GM19240 (cell line): ENCODE data around the gene WFDC6.
"Not testable (repeated sequence)": the region's sequence is repeated elsewhere in the genome, so short reads cannot be mapped to it uniquely, and the experiment has no call there.

Source experiments
- DNase-seq: peaks from one replicate; pipeline ENCODE4 v3.0.0; 2011; ENCODE audit warnings: low spot score; ENCODE audit not compliant: insufficient read length

WFDC6 gene

DNA sequence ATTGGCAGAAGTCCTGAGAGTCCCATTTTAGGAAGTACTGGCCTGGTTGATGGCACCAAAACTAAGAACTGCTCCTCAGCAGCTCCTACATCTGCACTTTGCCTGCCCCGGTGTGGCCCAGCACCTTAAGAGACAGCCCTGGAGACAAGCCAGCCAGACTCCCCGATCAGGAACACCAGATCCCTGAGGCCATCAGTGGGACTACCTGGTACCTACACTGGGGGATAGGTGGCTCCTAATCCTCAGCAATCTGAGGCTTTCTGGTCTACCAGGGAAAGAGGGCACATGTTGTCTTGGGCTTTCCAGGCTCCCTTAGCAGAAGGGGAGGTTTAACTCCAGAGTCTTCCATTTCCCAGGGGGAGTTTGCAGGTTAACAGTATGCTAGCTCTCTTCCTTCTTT, at the start of gene WFDC6:
TSS of gene WFDC6 (minus strand) at position 101 of the 400 bp plus-strand sequence. CDS start at position 26, 75 bp downstream.
- DNase-seq, result no peak

DNA sequence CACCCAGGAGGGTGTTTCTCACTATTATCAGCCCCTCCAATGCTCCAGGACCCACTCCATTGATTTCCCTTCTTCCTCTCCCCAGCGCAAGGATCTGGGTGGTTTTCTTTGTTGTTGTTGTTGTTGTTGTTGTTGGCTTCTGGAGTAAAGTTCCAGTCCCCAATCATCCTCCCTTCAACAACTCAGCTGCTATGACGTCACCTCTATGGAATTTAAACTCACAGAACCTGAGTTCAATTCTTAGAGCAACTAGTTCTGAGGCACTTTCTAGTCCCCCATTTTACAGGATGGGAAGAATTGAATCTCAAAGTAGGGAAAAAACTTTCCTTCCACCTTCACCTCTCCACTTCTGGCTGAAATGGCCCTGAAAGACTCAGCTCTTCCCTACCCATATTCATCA, 49.5 kb upstream of the WFDC6 start:
- DNase-seq, result no peak

DNA sequence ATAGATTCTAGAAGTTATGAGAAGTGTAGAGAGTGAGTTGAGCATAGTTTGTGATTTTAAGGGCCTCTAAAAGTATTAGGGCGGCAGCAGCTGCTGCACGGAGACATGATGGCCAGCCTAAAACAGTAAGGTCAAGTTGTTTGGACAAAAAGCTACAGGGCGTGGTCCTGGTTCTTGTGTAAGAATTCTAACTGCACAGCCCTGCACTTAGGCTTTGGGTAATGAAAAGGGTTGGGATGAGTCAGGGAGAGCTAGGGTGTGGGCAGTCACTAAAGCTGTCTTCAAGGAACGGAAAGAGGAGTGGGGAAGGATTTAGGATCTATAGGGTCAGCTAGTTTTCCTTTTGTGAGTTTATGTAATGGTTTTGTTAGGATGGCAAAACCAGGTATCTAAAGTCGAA, 46.7 kb upstream of the WFDC6 start:
- DNase-seq, result not testable (repeated sequence)

DNA sequence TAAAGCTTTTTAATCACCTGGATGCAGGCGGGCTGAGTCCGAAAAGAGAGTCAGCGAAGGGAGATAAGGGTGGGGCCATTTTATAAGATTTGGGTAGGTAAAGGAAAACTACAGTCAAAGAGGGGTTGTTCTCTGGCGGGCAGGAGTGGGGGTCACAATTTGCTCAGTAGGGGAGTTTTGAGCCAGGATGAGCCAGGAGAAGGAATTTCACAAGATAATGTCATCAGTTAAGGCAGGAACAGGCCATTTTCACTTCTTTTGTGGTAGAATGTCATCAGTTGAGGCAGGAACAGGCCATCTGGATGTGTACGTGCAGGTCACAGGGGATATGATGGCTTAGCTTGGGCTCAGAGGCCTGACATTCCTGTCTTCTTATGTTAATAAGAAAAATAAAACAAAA, 45.0 kb upstream of the WFDC6 start:
- not testable (repeated sequence) for DNase-seq

GRCh38 chr20:45583502-45583901, 44.2 kb upstream of the WFDC6 start:
- no peak for DNase-seq

GRCh38 chr20:45581702-45582101, 42.4 kb upstream of the WFDC6 start:
- no peak for DNase-seq

DNA sequence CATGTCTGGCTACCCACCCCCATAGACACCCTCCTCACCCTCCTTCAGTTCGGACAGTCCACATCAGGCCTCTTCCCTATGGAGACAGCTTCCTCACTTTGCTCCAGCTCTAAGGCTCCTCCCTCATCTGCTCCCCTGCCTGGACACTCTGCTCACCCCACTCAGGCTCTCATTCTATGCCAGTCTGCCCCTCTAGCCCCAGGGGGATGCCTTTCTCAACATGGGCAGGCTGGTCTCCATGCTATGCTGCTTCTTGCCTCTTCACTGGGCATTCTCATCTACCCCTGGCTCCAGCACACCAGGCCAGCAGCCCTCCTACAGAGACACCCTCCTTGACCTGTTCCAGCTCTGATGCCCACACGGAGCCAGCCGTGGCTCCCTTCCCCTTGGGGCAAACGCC, 39.9 kb upstream of the WFDC6 start, which contains the start of gene WFDC8:
TSS of gene WFDC8 (minus strand) at position 101 of the 400 bp plus-strand sequence. CDS start at position 64, 37 bp downstream.
- no peak for DNase-seq

DNA sequence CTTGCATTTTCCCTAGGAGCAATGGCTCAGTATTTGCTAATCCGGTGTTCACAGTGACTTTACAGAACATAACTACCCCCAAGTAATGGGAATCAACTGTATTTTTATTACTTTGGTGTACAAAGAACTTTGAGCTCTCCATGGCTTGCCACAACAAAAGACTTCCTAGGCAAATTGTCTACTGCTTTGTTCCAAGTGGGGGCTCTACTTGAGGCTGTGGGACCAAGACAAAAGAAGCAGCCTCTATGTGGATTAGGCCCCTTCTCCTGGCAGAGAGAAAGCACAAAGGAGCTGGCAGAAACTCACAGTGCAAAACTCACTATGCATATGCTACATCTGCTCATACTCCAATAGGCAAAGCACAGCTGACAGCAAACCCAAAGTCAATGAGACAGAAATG, 38.9 kb upstream of the WFDC6 start:
- no peak for DNase-seq

GRCh38 chr20:45576995-45577394, 37.7 kb upstream of the WFDC6 start:
- DNase-seq, result no peak

- no peak for DNase-seq
These were observed 36.6 kb upstream of the WFDC6 start for GRCh38 chr20:45575931-45576330.

GRCh38 chr20:45569650-45570049, 30.4 kb upstream of the WFDC6 start:
- not testable (repeated sequence) for DNase-seq

GRCh38 chr20:45564760-45565276, 25.5 kb upstream of the WFDC6 start:
- no peak for DNase-seq

DNA sequence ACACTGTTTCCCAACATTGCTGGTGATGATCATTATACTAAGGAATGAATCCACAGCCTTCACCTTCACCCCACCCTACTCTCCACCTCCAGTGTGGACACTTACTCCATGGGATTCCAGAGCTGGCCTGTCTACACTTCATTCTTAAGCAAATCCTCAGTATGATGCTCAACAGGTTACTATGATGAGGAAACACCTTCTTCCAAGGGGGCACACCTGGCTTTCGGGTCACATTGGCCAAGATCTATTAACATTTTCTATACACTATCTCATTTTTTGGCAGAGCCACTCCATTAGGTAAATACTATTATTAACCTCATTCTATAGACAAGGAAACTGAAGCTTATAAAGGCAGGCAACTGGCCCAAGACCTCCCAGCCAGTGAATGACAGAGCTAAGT, 15.9 kb upstream of the WFDC6 start:
- DNase-seq, result no peak

DNA sequence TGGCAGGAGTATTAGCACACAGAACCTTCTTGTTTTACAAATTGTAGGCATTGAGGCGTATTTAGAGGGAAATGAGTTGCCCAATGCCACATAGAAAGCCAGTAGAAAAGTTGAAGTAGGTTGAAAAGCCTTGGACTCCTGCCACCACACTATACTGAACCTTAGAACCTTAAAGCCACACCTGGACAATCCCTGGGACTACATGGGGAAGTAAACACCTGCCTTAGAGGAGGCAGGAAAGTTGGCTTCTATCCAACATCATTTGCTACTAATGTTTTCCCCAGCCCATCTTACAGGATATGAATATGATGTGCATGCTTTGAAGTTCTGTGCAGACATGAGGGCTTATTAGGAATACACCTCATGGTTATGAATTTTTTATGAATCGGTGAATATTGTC, 13.2 kb upstream of the WFDC6 start:
- DNase-seq, result no peak

DNA sequence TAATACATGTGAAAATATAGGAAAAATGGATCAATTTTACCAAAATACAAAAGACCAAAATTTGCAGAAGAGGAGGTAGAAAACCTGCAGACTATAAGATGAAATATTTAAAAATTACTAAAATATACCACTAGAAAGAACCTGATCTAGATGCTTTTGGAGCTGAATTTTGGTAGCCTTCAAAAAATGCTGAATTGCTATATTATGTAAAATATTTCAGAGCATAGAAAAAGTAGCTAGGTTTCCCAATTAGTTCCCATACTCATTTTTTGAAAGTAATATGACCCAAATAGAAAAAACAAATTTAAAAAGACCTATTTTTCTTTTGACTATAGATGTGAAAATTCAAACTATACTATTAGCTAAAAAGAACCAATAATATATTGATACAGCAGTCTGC, 11.5 kb upstream of the WFDC6 start:
- DNase-seq, result no peak

DNA sequence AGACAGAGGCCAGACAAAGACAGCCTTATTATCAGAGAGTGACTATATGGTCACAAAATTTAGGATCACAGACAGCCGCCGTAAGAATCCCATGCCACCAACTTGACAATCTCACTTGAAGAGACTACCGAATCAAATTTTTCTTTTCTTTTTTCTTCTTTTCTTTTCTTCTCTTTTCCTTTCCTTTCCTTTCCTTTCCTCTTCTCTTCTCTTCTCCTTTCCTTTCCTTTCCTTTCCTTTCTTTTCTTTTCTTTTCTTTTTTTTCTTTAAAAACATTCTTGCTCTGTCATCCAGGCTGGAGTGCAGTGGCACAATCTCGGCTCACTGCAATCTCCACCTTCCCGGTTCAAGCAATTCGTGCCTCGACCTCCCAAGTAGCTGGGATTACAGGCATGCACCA, 9.1 kb upstream of the WFDC6 start:
- DNase-seq, result no peak

GRCh38 chr20:45547206-45547770, 8.0 kb upstream of the WFDC6 start, which contains the start of gene EPPIN:
EPPIN (minus strand) TSS chr20:45547401; CDS start chr20:45547357, 44 bp downstream.
- no peak for DNase-seq

DNA sequence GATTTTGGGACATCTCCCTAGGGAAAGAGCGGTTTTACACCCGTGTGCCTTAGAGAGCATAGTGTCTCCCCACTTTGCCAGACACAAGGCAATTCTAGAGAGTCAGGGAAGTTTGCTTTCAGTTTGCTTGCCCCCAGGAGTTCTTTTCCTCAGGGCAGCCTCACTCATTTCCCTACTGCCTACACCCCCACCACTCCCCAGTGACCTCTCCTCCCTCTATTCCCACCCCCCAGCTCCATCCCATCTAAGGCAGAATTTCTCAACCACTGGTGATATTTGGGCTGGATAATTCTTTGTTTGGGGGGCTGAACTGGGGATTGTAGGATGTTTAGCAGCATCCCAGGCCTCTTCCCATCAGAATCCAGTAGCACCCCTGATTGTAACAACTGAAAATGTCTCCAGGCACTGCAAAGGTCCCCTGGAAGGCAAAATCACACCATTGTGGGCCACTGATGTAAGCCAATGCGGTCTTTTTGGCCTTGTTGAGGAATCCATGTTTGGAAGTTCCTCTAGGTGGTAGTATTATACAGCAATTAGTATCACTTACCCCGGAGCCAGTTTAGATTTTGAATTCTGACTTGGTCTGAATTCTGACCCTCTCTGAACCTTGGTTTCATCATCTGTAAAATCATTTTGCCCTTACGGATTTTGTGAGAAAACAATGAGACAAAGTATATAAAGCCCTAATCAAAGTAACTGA, 6.6 kb upstream of the WFDC6 start:
- no peak for DNase-seq

- DNase-seq, result no peak
These were observed 6.1 kb upstream of the WFDC6 start for GRCh38 chr20:45545351-45545750.

- DNase-seq, result no peak
These were observed 978 bp downstream of the WFDC6 start for GRCh38 chr20:45538209-45538799.

DNA sequence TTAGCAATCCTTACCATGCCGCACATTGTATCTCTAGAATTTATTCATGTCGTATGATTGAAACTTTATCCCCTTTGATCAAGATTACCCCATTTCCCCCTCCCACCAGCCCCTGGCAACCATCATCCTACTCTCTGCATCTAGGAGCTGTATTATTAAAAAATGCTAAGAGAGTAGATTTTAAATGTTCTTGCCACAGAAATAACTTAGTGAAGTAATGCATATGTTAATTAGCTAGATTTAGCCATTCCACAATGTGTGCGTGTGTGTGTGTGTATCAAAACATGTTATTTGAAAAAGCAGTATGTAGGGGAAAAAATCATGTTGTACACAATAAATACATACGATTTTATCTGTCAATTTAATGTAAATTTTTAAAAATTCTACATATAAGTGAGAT, 12.0 kb downstream of the WFDC6 start:
- DNase-seq, result no peak

DNA sequence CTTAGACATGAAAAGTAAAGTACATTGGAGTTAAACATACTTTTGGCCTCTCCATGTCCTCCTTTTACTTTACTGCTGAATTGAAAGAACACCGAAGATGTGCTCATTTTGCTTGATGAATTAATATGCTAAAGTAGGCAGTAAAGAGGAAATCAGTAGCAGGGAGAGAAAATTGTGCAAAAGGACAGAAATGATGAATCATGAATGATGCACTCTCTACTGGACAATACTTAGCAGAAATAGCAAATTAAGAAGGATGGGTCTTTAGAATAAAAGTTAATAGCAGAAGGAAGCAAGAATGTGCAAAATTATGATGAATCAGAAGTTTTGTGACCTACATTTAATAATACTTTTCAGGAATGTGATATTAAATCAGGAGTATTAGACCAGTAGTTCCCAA, 15.5 kb downstream of the WFDC6 start:
- no peak for DNase-seq
